ENCODE data around the gene PCYT2.

DNA sequence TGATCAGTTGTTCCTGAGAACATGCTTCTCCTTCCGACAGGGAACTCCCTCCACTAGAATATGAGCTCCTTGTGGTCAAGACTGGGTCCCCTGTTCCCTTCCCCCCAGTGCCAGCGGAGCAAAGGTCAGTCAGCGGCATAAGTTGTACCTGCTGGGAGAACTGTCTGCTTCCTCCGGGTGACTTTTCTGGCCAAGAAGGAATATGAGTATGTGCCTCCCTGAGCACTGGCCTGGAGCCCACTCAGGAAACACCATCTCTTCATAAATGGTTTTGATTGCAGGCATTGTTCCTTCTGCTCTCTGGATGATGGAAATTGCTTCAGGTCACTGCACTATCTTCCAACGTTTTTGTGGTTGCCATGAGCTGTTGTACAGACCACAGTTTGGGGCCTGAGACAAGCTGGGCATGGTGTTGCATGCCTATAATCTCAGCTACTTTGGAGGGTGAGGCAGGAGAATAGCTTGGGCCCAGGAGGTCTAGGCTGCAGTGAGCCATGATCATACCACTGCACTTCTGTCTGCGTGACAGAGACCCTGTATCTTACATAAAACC is 48.0 kb downstream of the PCYT2 start:
- no peak for TF ChIP-seq TCF4 (CRISPR knock-in tag; IDR thresholded peaks at IDR 0.05; ENCODE audit: borderline replicate concordance)
- no peak for TF ChIP-seq ISL1 (CRISPR knock-in tag; IDR thresholded peaks at IDR 0.05)
- no peak for TF ChIP-seq TOX (CRISPR knock-in tag; IDR thresholded peaks at IDR 0.05; ENCODE audit: borderline replicate concordance)
- TF ChIP-seq ZC3H10 (CRISPR knock-in tag; IDR thresholded peaks at IDR 0.05): no peak
- TF ChIP-seq, protein P1, sequence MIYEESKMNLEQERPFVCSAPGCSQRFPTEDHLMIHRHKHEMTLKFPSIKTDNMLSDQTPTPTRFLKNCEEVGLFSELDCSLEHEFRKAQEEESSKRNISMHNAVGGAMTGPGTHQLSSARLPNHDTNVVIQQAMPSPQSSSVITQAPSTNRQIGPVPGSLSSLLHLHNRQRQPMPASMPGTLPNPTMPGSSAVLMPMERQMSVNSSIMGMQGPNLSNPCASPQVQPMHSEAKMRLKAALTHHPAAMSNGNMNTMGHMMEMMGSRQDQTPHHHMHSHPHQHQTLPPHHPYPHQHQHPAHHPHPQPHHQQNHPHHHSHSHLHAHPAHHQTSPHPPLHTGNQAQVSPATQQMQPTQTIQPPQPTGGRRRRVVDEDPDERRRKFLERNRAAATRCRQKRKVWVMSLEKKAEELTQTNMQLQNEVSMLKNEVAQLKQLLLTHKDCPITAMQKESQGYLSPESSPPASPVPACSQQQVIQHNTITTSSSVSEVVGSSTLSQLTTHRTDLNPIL (CRISPR knock-in tag; IDR thresholded peaks at IDR 0.05; ENCODE audit: low read depth): no peak
- TF ChIP-seq ZNF8 (CRISPR knock-in tag; IDR thresholded peaks at IDR 0.05): no peak
- no peak for TF ChIP-seq RARB (CRISPR knock-in tag; IDR thresholded peaks at IDR 0.05)
- no peak for TF ChIP-seq ZNF565 (CRISPR knock-in tag; conservative IDR thresholded peaks at IDR 0.05; ENCODE audit: low read depth)
- TF ChIP-seq, protein P2, sequence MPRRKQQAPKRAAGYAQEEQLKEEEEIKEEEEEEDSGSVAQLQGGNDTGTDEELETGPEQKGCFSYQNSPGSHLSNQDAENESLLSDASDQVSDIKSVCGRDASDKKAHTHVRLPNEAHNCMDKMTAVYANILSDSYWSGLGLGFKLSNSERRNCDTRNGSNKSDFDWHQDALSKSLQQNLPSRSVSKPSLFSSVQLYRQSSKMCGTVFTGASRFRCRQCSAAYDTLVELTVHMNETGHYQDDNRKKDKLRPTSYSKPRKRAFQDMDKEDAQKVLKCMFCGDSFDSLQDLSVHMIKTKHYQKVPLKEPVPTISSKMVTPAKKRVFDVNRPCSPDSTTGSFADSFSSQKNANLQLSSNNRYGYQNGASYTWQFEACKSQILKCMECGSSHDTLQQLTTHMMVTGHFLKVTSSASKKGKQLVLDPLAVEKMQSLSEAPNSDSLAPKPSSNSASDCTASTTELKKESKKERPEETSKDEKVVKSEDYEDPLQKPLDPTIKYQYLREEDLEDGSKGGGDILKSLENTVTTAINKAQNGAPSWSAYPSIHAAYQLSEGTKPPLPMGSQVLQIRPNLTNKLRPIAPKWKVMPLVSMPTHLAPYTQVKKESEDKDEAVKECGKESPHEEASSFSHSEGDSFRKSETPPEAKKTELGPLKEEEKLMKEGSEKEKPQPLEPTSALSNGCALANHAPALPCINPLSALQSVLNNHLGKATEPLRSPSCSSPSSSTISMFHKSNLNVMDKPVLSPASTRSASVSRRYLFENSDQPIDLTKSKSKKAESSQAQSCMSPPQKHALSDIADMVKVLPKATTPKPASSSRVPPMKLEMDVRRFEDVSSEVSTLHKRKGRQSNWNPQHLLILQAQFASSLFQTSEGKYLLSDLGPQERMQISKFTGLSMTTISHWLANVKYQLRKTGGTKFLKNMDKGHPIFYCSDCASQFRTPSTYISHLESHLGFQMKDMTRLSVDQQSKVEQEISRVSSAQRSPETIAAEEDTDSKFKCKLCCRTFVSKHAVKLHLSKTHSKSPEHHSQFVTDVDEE (CRISPR knock-in tag; IDR thresholded peaks at IDR 0.05): no peak
- TF ChIP-seq CSDC2 (CRISPR knock-in tag; IDR thresholded peaks at IDR 0.05): no peak
- no peak for TF ChIP-seq ZFP3 (CRISPR knock-in tag; IDR thresholded peaks at IDR 0.05)

Data from SK-N-SH treated with all-trans-retinoic acid at 6 μM for 48 hours (cell line).